GM12878 (cell line): ENCODE measurements around the gene GPBP1L1. TPM values are rescaled to one million over a fixed set of nuclear protein-coding genes. Genes with fewer than 3 reads are reported as not detected.

Experiments
- ATAC-seq: fragments of 200-7000 bp; cut with Tn5 transposase; 3 replicates; pipeline ENCODE4 v1.9.1; 2020; ENCODE audit warnings: mild to moderate bottlenecking, moderate library complexity
- BruUV-seq: library from RNA; stranded (reverse); fragments of 400-500 nt; replicated peaks from 2 replicates; lab custom pipeline; 2021; lab: Mats Ljungman, UMichigan
- CTCF ChIA-PET: fragments of 300-600 bp; sonication (Branson Sonifier 250); formaldehyde crosslinking; extraction: SDS; loops from one replicate; lab custom pipeline; 2021; ENCODE audit warnings: inconsistent platforms; lab: Yijun Ruan, JAX
- POLR2A ChIA-PET: fragments of 350-600 bp; formaldehyde crosslinking; extraction: SDS; loops from one replicate; lab custom pipeline; 2021; ENCODE audit warnings: inconsistent platforms; lab: Charles Lee
- RAD21 ChIA-PET: fragments of 300-600 bp; sonication (Branson Sonifier 250); formaldehyde crosslinking; loops from one replicate; lab custom pipeline; 2023; ENCODE audit warnings: antibody characterized with exemption; ENCODE audit not compliant: unreplicated experiment; lab: Charles Lee
- SMC1A ChIA-PET: fragments of 300-600 bp; sonication (Branson Sonifier 250); formaldehyde crosslinking; loops from one replicate; lab custom pipeline; 2023; ENCODE audit not compliant: unreplicated experiment, uncharacterized antibody; lab: Charles Lee
- DNase-seq: peaks from one replicate; pipeline ENCODE4 v3.0.0-alpha.2; 2011; ENCODE audit warnings: low read depth, low spot score
- FAIRE-seq: peaks from 3 replicates; lab custom pipeline; 2011; peaks lifted over from hg19 to GRCh38; lab: Jason Lieb, UNC
- H2AFZ ChIP-seq: 2 replicates; pipeline ENCODE4 v1.6.0; 2011; ENCODE audit warnings: low read depth, low read length, control low read depth; ENCODE audit not compliant: control insufficient read depth
- H3K27ac ChIP-seq: 2 replicates; pipeline ENCODE4 v1.5.1; 2011; ENCODE audit warnings: control low read depth; ENCODE audit not compliant: control insufficient read depth, insufficient read depth
- H3K27me3 ChIP-seq, 2 experiments: replicated peaks in 1 of 2; 2 replicates each; pipeline versions ENCODE4 v1.6.0 to v1.6.1; 2011; ENCODE audit warnings: low read length in 1 of 2; ENCODE audit not compliant: control insufficient read depth in 2 of 2, insufficient read depth in 2 of 2
- H3K36me3 ChIP-seq, 2 experiments: 2 replicates each; pipeline ENCODE4 v1.5.1; 2011; ENCODE audit warnings: low read length in 1 of 2; ENCODE audit not compliant: control insufficient read depth in 2 of 2, insufficient read depth in 2 of 2
- H3K4me1 ChIP-seq: 2 replicates; pipeline ENCODE4 v1.6.1; 2011; ENCODE audit warnings: mild to moderate bottlenecking, low read length, moderate library complexity, mixed read lengths; ENCODE audit not compliant: control insufficient read depth, insufficient read depth
- H3K4me2 ChIP-seq: 2 replicates; pipeline ENCODE4 v1.6.0; 2011; ENCODE audit warnings: control low read depth; ENCODE audit not compliant: control insufficient read depth, insufficient read depth
- H3K4me3 ChIP-seq: fragments of 200-600 bp; sonication (generic); 2 replicates; pipeline ENCODE4 v1.5.1; 2016
- H3K79me2 ChIP-seq: 2 replicates; pipeline ENCODE4 v1.6.0; 2011; ENCODE audit warnings: low read length; ENCODE audit not compliant: control insufficient read depth, insufficient read depth
- H3K9ac ChIP-seq: 2 replicates; pipeline ENCODE4 v1.8.0; 2011; ENCODE audit warnings: low read length, control low read depth, mixed read lengths; ENCODE audit not compliant: control insufficient read depth, insufficient read depth
- H3K9me3 ChIP-seq: replicated peaks from 3 replicates; pipeline ENCODE4 v1.5.1; 2011; ENCODE audit warnings: mild to moderate bottlenecking, low read length; ENCODE audit not compliant: control insufficient read depth, insufficient read depth
- H4K20me1 ChIP-seq: 2 replicates; pipeline ENCODE4 v1.6.0; 2011; ENCODE audit not compliant: control insufficient read depth, insufficient read depth
- E4F1 ChIP-seq: fragments of 450-650 bp; IDR thresholded peaks from 2 replicates; pipeline ENCODE4 v1.6.1; 2018; ENCODE audit warnings: borderline replicate concordance, mild to moderate bottlenecking; ENCODE audit not compliant: partially characterized antibody
- PAX5 ChIP-seq: IDR thresholded peaks from 2 replicates; pipeline ENCODE4 v1.6.1; 2011; ENCODE audit warnings: low read depth, low read length, borderline replicate concordance
- REST ChIP-seq: IDR thresholded peaks from 2 replicates; pipeline ENCODE4 v1.6.1; 2012; ENCODE audit warnings: mild to moderate bottlenecking, low read depth, low read length
- ZBTB40 ChIP-seq: fragments of 450-650 bp; IDR thresholded peaks from 2 replicates; pipeline ENCODE4 v1.6.1; 2016; ENCODE audit warnings: mild to moderate bottlenecking, moderate library complexity, borderline replicate concordance
- WGBS: methylation state at CpG from one replicate; pipeline ENCODE4 v1.1.6; 2016; ENCODE audit warnings: low lambda C conversion rate; ENCODE audit not compliant: insufficient replicate concordance, insufficient coverage; ENCODE audit errors: missing lambda C conversion rate; 5-methylcytosine and 5-hydroxymethylcytosine counted together
- in situ Hi-C: fragments of 300-500 bp; cut with MboI; formaldehyde crosslinking; loops from 9 replicates; pipeline ENCODE4 v1.14.3; 2018; ENCODE audit warnings: mixed read lengths
- intact Hi-C: fragments of 100-400 bp; cut with micrococcal nuclease; formaldehyde crosslinking; loops from one replicate; pipeline ENCODE4 v1.14.2; 2022; ENCODE audit not compliant: unreplicated experiment
- polyA plus RNA-seq, 11 experiments: library from polyadenylated mRNA; depleted of rRNA in 4 of 11; unstranded in 6 of 11; stranded (reverse) in 5 of 11; fragments of >200 nt; fragmentation: Nextera tagmentation in 4 of 11; fragmentation: Illumina TruSeq in 1 of 11; extraction: Ambion mirVana in 4 of 11; extraction: Trizol in 1 of 11; gene quantifications; 1 replicate in 1 of 11; 2 replicates in 10 of 11; pipeline versions ENCODE4 v1.2.1 to v1.2.3, GENCODE V29; 2011 to 2016; ENCODE audit warnings: inconsistent platforms in 2 of 11, missing spikeins in 2 of 11, low read depth in 1 of 11
- total RNA-seq, 4 experiments: library from RNA; depleted of rRNA in 3 of 4; stranded (reverse); fragments of >200 nt in 3 of 4; fragmentation: Illumina TruSeq in 1 of 4; extraction: Trizol in 1 of 4; gene quantifications; 2 replicates each; pipeline versions ENCODE4 v1.2.1 to v1.2.3, GENCODE V29; 2013 to 2021

The GPBP1L1 gene
- total and polyA plus RNA-seq, 10 of the 15 experiments (the other 5 are each of a cell fraction or from before 2014, with no cell fraction given) = 37.3 to 91.6 (median 81.2) TPM

- peaks cover 5 to 59% of the 10 kb centered on the region in 2 experiments for H3K36me3 ChIP-seq
- CTCF ChIA-PET = interaction anchor here (1.0 kb wide), 1 partner anchor 11 kb away, joined by 3 read pairs; no protein-coding TSS in a partner anchor
- RAD21 ChIA-PET = no interaction called here
- no peak for TF ChIP-seq PAX5
- POLR2A ChIA-PET = interaction anchor here (1.3 kb wide), 1 partner anchor 15 kb away, joined by 4 read pairs; no protein-coding TSS in a partner anchor
- DNase-seq (no peak), FAIRE-seq (no peak), ATAC-seq (no peak)
- no peaks in the 10 kb centered on the region for H3K4me1 ChIP-seq
- H3K27me3 ChIP-seq = no peaks in the 10 kb centered on the region
- H4K20me1 ChIP-seq = no peaks in the 10 kb centered on the region
- H3K79me2 ChIP-seq = no peaks in the 10 kb centered on the region
- no peak overlapping the region for H3K9ac ChIP-seq
- no TSS peak for BruUV-seq
- H3K9me3 ChIP-seq = no peaks in the 10 kb centered on the region
- SMC1A ChIA-PET = interaction anchor here (0.8 to 1.4 kb wide), 3 partner anchors 10 to 46 kb away, joined by 3 to 4 read pairs (median 3); no protein-coding TSS in a partner anchor
- H3K27ac ChIP-seq = no peak overlapping the region
- in situ Hi-C loops = no loop called here
- no peak overlapping the region for H2AFZ ChIP-seq
- intact Hi-C loops = no loop called here
- no peak overlapping the region for H3K4me2 ChIP-seq
- WGBS = 54% methylated on average over 1 of the region's 1 CpG
- H3K4me3 ChIP-seq = no peak overlapping the region
These were observed 51.1 kb downstream of the GPBP1L1 start for GRCh38 chr1:45635211-45635610.

DNA sequence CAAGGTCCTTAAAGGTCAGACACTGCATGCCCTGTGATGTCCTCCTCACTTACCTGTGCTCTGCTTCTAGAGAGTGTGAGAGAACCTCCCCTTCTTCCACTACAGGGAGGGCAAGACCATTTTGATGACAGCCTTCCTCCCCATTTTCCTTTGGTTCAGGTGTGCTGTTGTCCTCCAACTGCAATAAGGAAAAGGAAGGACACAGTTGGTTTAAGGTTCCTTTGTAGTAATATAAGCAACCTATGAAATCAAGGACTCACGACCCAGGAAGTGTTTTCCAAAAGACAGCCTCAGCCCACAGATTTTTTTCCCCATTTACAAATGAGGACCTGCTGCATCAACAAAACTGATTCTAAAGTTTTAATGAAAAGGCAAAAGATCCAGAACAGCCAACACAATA is 55.9 kb downstream of the GPBP1L1 start:
- H3K27me3 ChIP-seq = no peaks in the 10 kb centered on the region
- H3K4me3 ChIP-seq = no peak overlapping the region
- no peaks in the 10 kb centered on the region for H3K4me1 ChIP-seq
- H3K9me3 ChIP-seq = no peaks in the 10 kb centered on the region
- in situ Hi-C loops = no loop called here
- intact Hi-C loops = no loop called here
- no peak overlapping the region for H2AFZ ChIP-seq
- ChIA-PET POLR2A (no interaction called here), SMC1A (no interaction called here), RAD21 (interaction anchor here (1.0 kb wide), 1 partner anchor 138 kb away, joined by 3 read pairs; no protein-coding TSS in a partner anchor), CTCF (no interaction called here)
- H3K36me3 ChIP-seq = peaks cover 10 to 46% of the 10 kb centered on the region in 2 experiments
- DNase-seq (no peak), FAIRE-seq (no peak), ATAC-seq (no peak)
- BruUV-seq = no TSS peak
- H3K9ac ChIP-seq = no peak overlapping the region
- no peaks in the 10 kb centered on the region for H4K20me1 ChIP-seq
- no peak overlapping the region for H3K27ac ChIP-seq
- H3K4me2 ChIP-seq = no peak overlapping the region
- 100% methylated on average over 1 of the region's 1 CpG for whole genome bisulfite sequencing
- H3K79me2 ChIP-seq = no peaks in the 10 kb centered on the region
- TF ChIP-seq REST = no peak
- TF ChIP-seq ZBTB40 = no peak
- no peak for TF ChIP-seq E4F1
